GM23338 (cell line): ENCODE results near the gene ARRDC2. TPM values are rescaled to one million over a fixed set of nuclear protein-coding genes. Genes with fewer than 3 reads are reported as not detected.

ENCODE experiments used
- ATAC-seq: fragments of 200-7000 bp; cut with Tn5 transposase; 3 replicates; pipeline ENCODE4 v1.9.1; 2020
- DNase-seq: peaks from one replicate; pipeline ENCODE4 v3.0.0-alpha.2; 2015; ENCODE audit warnings: low spot score
- H2AFZ ChIP-seq: fragments of 200-600 bp; sonication (generic); 2 replicates; pipeline ENCODE4 v1.8.0; 2016; ENCODE audit warnings: antibody characterized with exemption, mild to moderate bottlenecking, moderate library complexity
- H3F3A ChIP-seq: fragments of 200-600 bp; sonication (generic); replicated peaks from 2 replicates; pipeline ENCODE4 v1.8.0; 2017; ENCODE audit warnings: antibody characterized with exemption, mixed run types, low read depth
- H3K27ac ChIP-seq: fragments of 200-600 bp; sonication (generic); 2 replicates; pipeline ENCODE4 v1.6.1; 2016; ENCODE audit warnings: low read depth
- H3K27me3 ChIP-seq: fragments of 200-600 bp; sonication (generic); 2 replicates; pipeline ENCODE4 v1.8.0; 2016; ENCODE audit warnings: mild to moderate bottlenecking, mixed run types, moderate library complexity; ENCODE audit not compliant: insufficient read depth
- H3K36me3 ChIP-seq: fragments of 200-600 bp; sonication (generic); 2 replicates; pipeline ENCODE4 v1.8.0; 2016; ENCODE audit warnings: mild to moderate bottlenecking; ENCODE audit not compliant: insufficient read depth
- H3K4me1 ChIP-seq: fragments of 200-600 bp; sonication (generic); 2 replicates; pipeline ENCODE4 v1.8.0; 2016; ENCODE audit warnings: mild to moderate bottlenecking, moderate library complexity; ENCODE audit not compliant: insufficient read depth
- H3K4me2 ChIP-seq: fragments of 200-600 bp; sonication (generic); 2 replicates; pipeline ENCODE4 v1.7.1; 2017; ENCODE audit warnings: mixed run types
- H3K4me3 ChIP-seq: fragments of 200-600 bp; sonication (generic); 2 replicates; pipeline ENCODE4 v1.6.1; 2016; ENCODE audit warnings: mixed run types
- H3K79me2 ChIP-seq: fragments of 200-600 bp; sonication (generic); replicated peaks from 2 replicates; pipeline ENCODE4 v1.8.0; 2017; ENCODE audit warnings: mild to moderate bottlenecking; ENCODE audit not compliant: insufficient read depth
- H3K9me2 ChIP-seq: fragments of 200-600 bp; sonication (generic); 2 replicates; pipeline ENCODE4 v1.8.0; 2017; ENCODE audit not compliant: insufficient read depth
- H4K20me1 ChIP-seq: fragments of 200-600 bp; sonication (generic); replicated peaks from 2 replicates; pipeline ENCODE4 v1.8.0; 2017; ENCODE audit warnings: mild to moderate bottlenecking; ENCODE audit not compliant: insufficient read depth
- H3K27ac Mint-ChIP-seq: 2 replicates; pipeline ENCODE4 v1.8.0; 2020; ENCODE audit warnings: inconsistent platforms, mild to moderate bottlenecking, moderate library complexity, mixed read lengths
- H3K27me3 Mint-ChIP-seq: 3 replicates; pipeline ENCODE4 v1.8.0; 2022; ENCODE audit warnings: low read depth, mild to moderate bottlenecking, moderate library complexity, mixed read lengths, inconsistent platforms; ENCODE audit not compliant: insufficient read depth, poor library complexity
- H3K36me3 Mint-ChIP-seq: 3 replicates; pipeline ENCODE4 v1.8.0; 2021; ENCODE audit warnings: low read depth, mild to moderate bottlenecking, inconsistent platforms, moderate library complexity, mixed read lengths
- H3K4me1 Mint-ChIP-seq: 3 replicates; pipeline ENCODE4 v1.8.0; 2020; ENCODE audit warnings: mild to moderate bottlenecking, inconsistent platforms, mixed read lengths
- H3K4me3 Mint-ChIP-seq: 3 replicates; pipeline ENCODE4 v1.8.0; 2021; ENCODE audit warnings: moderate library complexity, mild to moderate bottlenecking, inconsistent platforms, mixed read lengths
- H3K9me3 Mint-ChIP-seq: 3 replicates; pipeline ENCODE4 v1.8.0; 2020; ENCODE audit warnings: moderate library complexity, mild to moderate bottlenecking, inconsistent platforms, mixed read lengths
- CREB1 ChIP-seq: fragments of 250-450 bp; sonication (Bioruptor Pico); IDR thresholded peaks from 2 replicates; pipeline ENCODE4 v1.5.0; 2020; ENCODE audit warnings: low read depth, mild to moderate bottlenecking, moderate library complexity
- NANOG ChIP-seq: IDR thresholded peaks from 2 replicates; pipeline ENCODE4 v1.6.1; 2016; ENCODE audit warnings: antibody characterized with exemption, borderline replicate concordance
- POLR2AphosphoS5 ChIP-seq: IDR thresholded peaks from 2 replicates; pipeline ENCODE4 v1.6.1; 2016; ENCODE audit warnings: antibody characterized with exemption, low read depth
- ZNF331 ChIP-seq: fragments of 250-450 bp; sonication (Bioruptor Pico); IDR thresholded peaks from 2 replicates; pipeline ENCODE4 v1.5.0; 2020; ENCODE audit warnings: low read depth, mild to moderate bottlenecking, moderate library complexity
- polyA plus RNA-seq: library from polyadenylated mRNA; unstranded; fragments of >200 nt; fragmentation: Nextera tagmentation; extraction: Ambion mirVana; gene quantifications from 2 replicates; pipeline ENCODE4 v1.2.1, GENCODE V29; 2016
- total RNA-seq: library from RNA; depleted of rRNA; stranded (reverse); fragments of >200 nt; shearing (Covaris generic); gene quantifications from 2 replicates; pipeline ENCODE4 v1.2.3, GENCODE V29; 2014
- TF ChIP-seq, protein P1 (sequence below): fragments of 250-450 bp; sonication (Bioruptor Pico); IDR thresholded peaks from 2 replicates; pipeline ENCODE4 v1.5.0; 2020; ENCODE audit warnings: mild to moderate bottlenecking, moderate library complexity
- TF ChIP-seq, protein P2 (sequence below): IDR thresholded peaks from 2 replicates; pipeline ENCODE4 v1.6.1; 2016; ENCODE audit warnings: antibody characterized with exemption

ARRDC2 gene
- total and polyA plus RNA-seq, 2 experiments from 2014 or later: 2.4 to 7.1 TPM

DNA sequence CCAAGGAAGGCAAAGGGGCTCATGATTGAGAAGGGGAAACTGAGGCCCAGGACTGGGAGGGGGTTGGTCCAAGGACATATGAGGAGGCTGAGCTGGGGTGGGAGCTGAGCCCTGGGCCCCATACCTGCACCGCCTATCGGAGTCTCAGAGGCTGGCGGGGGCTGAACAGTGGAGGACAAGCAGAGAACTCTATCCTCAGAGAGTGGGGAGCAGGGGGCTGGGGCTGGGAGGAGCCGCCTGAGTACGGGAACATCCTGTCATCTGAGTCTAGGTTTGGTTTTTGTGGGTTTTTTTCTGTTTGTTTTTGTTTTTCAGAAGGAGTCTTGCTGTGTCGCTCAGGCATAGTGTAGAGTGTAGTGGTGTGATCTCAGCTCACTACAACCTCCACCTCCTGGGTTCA is 6.2 kb downstream of the ARRDC2 start (continued):
- TF ChIP-seq POLR2AphosphoS5 (no peak), CREB1 (CRISPR knock-in tag) (no peak), NANOG (no peak)
- TF ChIP-seq, protein P1, sequence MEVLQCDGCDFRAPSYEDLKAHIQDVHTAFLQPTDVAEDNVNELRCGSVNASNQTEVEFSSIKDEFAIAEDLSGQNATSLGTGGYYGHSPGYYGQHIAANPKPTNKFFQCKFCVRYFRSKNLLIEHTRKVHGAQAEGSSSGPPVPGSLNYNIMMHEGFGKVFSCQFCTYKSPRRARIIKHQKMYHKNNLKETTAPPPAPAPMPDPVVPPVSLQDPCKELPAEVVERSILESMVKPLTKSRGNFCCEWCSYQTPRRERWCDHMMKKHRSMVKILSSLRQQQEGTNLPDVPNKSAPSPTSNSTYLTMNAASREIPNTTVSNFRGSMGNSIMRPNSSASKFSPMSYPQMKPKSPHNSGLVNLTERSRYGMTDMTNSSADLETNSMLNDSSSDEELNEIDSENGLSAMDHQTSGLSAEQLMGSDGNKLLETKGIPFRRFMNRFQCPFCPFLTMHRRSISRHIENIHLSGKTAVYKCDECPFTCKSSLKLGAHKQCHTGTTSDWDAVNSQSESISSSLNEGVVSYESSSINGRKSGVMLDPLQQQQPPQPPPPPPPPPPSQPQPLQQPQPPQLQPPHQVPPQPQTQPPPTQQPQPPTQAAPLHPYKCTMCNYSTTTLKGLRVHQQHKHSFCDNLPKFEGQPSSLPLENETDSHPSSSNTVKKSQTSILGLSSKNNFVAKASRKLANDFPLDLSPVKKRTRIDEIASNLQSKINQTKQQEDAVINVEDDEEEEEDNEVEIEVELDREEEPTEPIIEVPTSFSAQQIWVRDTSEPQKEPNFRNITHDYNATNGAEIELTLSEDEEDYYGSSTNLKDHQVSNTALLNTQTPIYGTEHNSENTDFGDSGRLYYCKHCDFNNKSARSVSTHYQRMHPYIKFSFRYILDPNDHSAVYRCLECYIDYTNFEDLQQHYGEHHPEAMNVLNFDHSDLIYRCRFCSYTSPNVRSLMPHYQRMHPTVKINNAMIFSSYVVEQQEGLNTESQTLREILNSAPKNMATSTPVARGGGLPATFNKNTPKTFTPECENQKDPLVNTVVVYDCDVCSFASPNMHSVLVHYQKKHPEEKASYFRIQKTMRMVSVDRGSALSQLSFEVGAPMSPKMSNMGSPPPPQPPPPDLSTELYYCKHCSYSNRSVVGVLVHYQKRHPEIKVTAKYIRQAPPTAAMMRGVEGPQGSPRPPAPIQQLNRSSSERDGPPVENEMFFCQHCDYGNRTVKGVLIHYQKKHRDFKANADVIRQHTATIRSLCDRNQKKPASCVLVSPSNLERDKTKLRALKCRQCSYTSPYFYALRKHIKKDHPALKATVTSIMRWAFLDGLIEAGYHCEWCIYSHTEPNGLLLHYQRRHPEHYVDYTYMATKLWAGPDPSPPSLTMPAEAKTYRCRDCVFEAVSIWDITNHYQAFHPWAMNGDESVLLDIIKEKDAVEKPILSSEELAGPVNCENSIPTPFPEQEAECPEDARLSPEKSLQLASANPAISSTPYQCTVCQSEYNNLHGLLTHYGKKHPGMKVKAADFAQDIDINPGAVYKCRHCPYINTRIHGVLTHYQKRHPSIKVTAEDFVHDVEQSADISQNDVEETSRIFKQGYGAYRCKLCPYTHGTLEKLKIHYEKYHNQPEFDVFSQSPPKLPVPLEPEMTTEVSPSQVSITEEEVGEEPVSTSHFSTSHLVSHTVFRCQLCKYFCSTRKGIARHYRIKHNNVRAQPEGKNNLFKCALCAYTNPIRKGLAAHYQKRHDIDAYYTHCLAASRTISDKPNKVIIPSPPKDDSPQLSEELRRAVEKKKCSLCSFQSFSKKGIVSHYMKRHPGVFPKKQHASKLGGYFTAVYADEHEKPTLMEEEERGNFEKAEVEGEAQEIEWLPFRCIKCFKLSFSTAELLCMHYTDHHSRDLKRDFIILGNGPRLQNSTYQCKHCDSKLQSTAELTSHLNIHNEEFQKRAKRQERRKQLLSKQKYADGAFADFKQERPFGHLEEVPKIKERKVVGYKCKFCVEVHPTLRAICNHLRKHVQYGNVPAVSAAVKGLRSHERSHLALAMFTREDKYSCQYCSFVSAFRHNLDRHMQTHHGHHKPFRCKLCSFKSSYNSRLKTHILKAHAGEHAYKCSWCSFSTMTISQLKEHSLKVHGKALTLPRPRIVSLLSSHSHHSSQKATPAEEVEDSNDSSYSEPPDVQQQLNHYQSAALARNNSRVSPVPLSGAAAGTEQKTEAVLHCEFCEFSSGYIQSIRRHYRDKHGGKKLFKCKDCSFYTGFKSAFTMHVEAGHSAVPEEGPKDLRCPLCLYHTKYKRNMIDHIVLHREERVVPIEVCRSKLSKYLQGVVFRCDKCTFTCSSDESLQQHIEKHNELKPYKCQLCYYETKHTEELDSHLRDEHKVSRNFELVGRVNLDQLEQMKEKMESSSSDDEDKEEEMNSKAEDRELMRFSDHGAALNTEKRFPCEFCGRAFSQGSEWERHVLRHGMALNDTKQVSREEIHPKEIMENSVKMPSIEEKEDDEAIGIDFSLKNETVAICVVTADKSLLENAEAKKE: no peak

DNA sequence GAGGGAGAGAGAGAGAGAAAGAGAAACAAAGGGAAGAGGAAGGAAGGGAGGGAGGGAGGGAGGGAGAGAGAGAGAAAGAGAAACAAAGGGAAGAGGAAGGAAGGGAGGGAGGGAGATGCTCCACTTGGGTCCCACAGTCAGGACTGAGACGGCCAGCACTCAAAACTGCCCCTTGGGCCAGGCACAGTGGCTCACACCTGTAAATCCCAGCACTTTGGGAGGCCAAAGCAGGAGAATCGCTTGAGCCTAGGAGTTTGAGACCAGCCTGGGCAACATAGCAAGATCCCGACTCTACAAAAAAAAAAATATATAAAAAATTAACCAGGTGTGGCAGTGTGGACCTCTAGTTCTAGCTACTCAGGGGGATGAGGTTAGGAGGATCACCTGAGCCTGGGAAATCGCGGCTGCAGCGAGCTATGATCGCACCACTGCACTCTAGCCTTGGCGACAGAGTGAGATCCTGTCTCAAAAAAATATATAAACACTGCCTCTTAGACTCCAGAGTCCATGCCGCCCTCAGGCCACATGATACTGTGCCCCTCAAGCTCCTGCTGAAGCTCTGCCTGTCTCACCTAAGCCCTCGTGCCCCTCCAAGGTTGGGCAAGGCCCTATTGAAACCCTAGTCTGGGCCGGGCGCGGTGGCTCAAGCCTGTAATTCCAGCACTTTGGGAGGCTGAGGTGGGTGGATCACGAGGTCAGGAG is 8.4 kb downstream of the ARRDC2 start:
- H3K36me3 ChIP-seq: no peaks in the 10 kb centered on the region
- peaks cover 10% of the 10 kb centered on the region for H3K27me3 Mint-ChIP-seq
- H3K9me2 ChIP-seq: no peaks in the 10 kb centered on the region
- H3K4me1 Mint-ChIP-seq: no peaks in the 10 kb centered on the region; the same call in 2 of the 3 replicates
- ATAC-seq (no peak), DNase-seq (no peak)
- no peak overlapping the region for H3K4me3 ChIP-seq
- H3K4me1 ChIP-seq: no peaks in the 10 kb centered on the region
- no peaks in the 10 kb centered on the region for H3K27me3 ChIP-seq
- TF ChIP-seq ZNF331: no peak
- TF ChIP-seq, protein P2, sequence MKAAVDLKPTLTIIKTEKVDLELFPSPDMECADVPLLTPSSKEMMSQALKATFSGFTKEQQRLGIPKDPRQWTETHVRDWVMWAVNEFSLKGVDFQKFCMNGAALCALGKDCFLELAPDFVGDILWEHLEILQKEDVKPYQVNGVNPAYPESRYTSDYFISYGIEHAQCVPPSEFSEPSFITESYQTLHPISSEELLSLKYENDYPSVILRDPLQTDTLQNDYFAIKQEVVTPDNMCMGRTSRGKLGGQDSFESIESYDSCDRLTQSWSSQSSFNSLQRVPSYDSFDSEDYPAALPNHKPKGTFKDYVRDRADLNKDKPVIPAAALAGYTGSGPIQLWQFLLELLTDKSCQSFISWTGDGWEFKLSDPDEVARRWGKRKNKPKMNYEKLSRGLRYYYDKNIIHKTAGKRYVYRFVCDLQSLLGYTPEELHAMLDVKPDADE: no peak
- no peaks in the 10 kb centered on the region for H3F3A ChIP-seq
- no peak overlapping the region for H3K4me2 ChIP-seq
- H3K27ac Mint-ChIP-seq: no peak overlapping the region
- no peak overlapping the region for H3K27ac ChIP-seq
- H3K36me3 Mint-ChIP-seq: no peaks in the 10 kb centered on the region; the same call in 2 of the 3 replicates
- H3K9me3 Mint-ChIP-seq: no peaks in the 10 kb centered on the region
- no peak overlapping the region for H2AFZ ChIP-seq
- H3K79me2 ChIP-seq: no peaks in the 10 kb centered on the region
- H3K4me3 Mint-ChIP-seq: no peak overlapping the region
- no peaks in the 10 kb centered on the region for H4K20me1 ChIP-seq
